SK-MEL-5 (cell line): ENCODE data around the gene ADAMTS20. TPM values are rescaled to one million over a fixed set of nuclear protein-coding genes. Genes with fewer than 3 reads are reported as not detected.
A peak's percentile ranks its signal among the peaks of the same experiment; 100 is the strongest.

ENCODE experiments used
- DNase-seq: peaks from one replicate; pipeline ENCODE4 v3.0.0-alpha.2; 2016; ENCODE audit warnings: low read depth, low spot score
- in situ Hi-C: cut with HindIII; loops from 2 replicates; pipeline ENCODE4 v1.10.0; 2016; ENCODE audit warnings: low sequenced_read_pairs, high pct_unique_total_duplicates, low pct_unique_long_range_greater_than_20kb
- total RNA-seq: library from RNA; depleted of rRNA; stranded (reverse); fragments of >200 nt; shearing (Covaris generic); gene quantifications from 2 replicates; pipeline ENCODE4 v1.2.3, GENCODE V29; 2014

Gene ADAMTS20
- total RNA-seq, 1 experiment from 2014 or later, result 0.18 TPM

- in situ Hi-C loops, result no loop called here
- DNase-seq, result peak; percentile 52
Observed at GRCh38 chr12:43336962-43337555, 214.9 kb downstream of the ADAMTS20 start.

- DNase-seq, result no peak
- in situ Hi-C loops, result no loop called here
Observed at GRCh38 chr12:43333644-43334043, 218.4 kb downstream of the ADAMTS20 start.

- in situ Hi-C loops, result no loop called here
- DNase-seq, result no peak
Observed at GRCh38 chr12:43332977-43333640, 218.9 kb downstream of the ADAMTS20 start.

- no peak for DNase-seq
- in situ Hi-C loops, result no loop called here
Observed at GRCh38 chr12:43331935-43332334, 220.1 kb downstream of the ADAMTS20 start.

GRCh38 chr12:43329375-43329774 lies 222.6 kb downstream of the ADAMTS20 start:
- DNase-seq, result no peak
- in situ Hi-C loops, result no loop called here

GRCh38 chr12:43325786-43326185 lies 226.2 kb downstream of the ADAMTS20 start:
- in situ Hi-C loops, result no loop called here
- no peak for DNase-seq

- in situ Hi-C loops, result no loop called here
- DNase-seq, result no peak
Observed at GRCh38 chr12:43320281-43320680, 231.7 kb downstream of the ADAMTS20 start.

- in situ Hi-C loops, result no loop called here
- DNase-seq, result no peak
Observed at GRCh38 chr12:43318021-43318420, 234.0 kb downstream of the ADAMTS20 start.

GRCh38 chr12:43317156-43317555 lies 234.8 kb downstream of the ADAMTS20 start:
- in situ Hi-C loops, result no loop called here

GRCh38 chr12:43316520-43316919 lies 235.5 kb downstream of the ADAMTS20 start:
- no peak for DNase-seq
- in situ Hi-C loops, result no loop called here

More at GRCh38 chr12:43317156-43317555, 234.8 kb downstream of the ADAMTS20 start:
- no peak for DNase-seq

- DNase-seq, result no peak
- in situ Hi-C loops, result no loop called here
Observed at GRCh38 chr12:43315961-43316360, 236.0 kb downstream of the ADAMTS20 start.

GRCh38 chr12:43312991-43313505 lies 239.0 kb downstream of the ADAMTS20 start:
- in situ Hi-C loops, result no loop called here

GRCh38 chr12:43310596-43310995 lies 241.4 kb downstream of the ADAMTS20 start:
- DNase-seq, result no peak

More at GRCh38 chr12:43312991-43313505, 239.0 kb downstream of the ADAMTS20 start:
- no peak for DNase-seq

GRCh38 chr12:43309959-43310358 lies 242.0 kb downstream of the ADAMTS20 start:
- in situ Hi-C loops, result no loop called here
- DNase-seq, result no peak

More at GRCh38 chr12:43310596-43310995, 241.4 kb downstream of the ADAMTS20 start:
- in situ Hi-C loops, result no loop called here

- in situ Hi-C loops, result no loop called here
Observed at GRCh38 chr12:43308776-43309175, 243.2 kb downstream of the ADAMTS20 start.

GRCh38 chr12:43307126-43307525 lies 244.9 kb downstream of the ADAMTS20 start:
- in situ Hi-C loops, result no loop called here
- DNase-seq, result no peak

More at GRCh38 chr12:43308776-43309175, 243.2 kb downstream of the ADAMTS20 start:
- no peak for DNase-seq

- no peak for DNase-seq
- in situ Hi-C loops, result no loop called here
Observed at GRCh38 chr12:43306066-43306465, 245.9 kb downstream of the ADAMTS20 start.

GRCh38 chr12:43305065-43305464 lies 246.9 kb downstream of the ADAMTS20 start:
- no peak for DNase-seq
- in situ Hi-C loops, result no loop called here
